WI38 (cell line): ENCODE measurements around the gene SLC24A3.

Experiments used
- H3K4me3 ChIP-seq: 2 replicates; pipeline ENCODE4 v1.5.1; 2011; ENCODE audit warnings: low read depth, mild to moderate bottlenecking, control low read depth, low read length
- TF ChIP-seq, protein P1 (sequence below): IDR thresholded peaks from 2 replicates; pipeline ENCODE4 v1.5.1; 2012; ENCODE audit warnings: low read depth, mild to moderate bottlenecking, control low read depth, low read length

The SLC24A3 gene

DNA sequence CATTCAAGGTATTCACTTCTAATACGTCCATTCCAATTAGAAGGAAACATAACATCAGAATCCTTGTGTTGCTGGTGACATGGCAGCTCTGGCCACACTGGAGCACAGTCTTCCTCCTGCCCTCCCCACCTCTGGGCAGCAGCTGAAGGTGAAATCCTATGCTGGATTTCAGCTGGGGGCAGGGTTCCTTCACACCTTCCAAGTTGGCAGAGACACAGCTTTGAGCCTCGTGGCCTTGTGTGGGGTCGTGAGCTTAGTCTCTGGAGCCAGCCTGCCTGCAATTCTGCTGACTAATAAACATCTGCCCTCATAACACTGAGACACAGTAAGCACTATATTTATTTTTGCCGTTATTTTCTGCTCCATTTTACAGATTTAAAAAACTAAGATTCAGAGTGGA lies 326.7 kb downstream of the SLC24A3 start:
- TF ChIP-seq, protein P1, sequence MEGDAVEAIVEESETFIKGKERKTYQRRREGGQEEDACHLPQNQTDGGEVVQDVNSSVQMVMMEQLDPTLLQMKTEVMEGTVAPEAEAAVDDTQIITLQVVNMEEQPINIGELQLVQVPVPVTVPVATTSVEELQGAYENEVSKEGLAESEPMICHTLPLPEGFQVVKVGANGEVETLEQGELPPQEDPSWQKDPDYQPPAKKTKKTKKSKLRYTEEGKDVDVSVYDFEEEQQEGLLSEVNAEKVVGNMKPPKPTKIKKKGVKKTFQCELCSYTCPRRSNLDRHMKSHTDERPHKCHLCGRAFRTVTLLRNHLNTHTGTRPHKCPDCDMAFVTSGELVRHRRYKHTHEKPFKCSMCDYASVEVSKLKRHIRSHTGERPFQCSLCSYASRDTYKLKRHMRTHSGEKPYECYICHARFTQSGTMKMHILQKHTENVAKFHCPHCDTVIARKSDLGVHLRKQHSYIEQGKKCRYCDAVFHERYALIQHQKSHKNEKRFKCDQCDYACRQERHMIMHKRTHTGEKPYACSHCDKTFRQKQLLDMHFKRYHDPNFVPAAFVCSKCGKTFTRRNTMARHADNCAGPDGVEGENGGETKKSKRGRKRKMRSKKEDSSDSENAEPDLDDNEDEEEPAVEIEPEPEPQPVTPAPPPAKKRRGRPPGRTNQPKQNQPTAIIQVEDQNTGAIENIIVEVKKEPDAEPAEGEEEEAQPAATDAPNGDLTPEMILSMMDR, result no peak
- no peak overlapping the region for H3K4me3 ChIP-seq

DNA sequence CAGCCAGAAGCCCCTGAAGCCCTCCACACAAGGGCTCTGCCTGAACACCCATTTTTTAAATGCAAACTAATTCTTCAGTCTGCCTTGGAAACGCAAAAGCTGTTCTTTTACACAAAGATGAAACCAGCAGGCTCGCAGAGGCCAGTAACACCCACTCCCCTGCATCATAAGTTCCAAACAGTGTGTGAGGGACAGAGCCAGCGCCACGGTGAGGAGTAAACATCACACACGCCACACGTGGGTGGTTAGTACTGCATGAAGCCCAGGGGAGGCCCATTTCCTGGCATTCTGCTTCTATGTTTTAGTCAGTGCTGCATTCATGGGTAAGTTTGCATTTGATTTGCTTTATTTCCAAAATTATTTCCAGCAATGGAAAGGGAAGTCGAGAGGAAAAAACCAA lies 327.9 kb downstream of the SLC24A3 start:
- TF ChIP-seq, protein P1, result no peak
- H3K4me3 ChIP-seq, result no peak overlapping the region

DNA sequence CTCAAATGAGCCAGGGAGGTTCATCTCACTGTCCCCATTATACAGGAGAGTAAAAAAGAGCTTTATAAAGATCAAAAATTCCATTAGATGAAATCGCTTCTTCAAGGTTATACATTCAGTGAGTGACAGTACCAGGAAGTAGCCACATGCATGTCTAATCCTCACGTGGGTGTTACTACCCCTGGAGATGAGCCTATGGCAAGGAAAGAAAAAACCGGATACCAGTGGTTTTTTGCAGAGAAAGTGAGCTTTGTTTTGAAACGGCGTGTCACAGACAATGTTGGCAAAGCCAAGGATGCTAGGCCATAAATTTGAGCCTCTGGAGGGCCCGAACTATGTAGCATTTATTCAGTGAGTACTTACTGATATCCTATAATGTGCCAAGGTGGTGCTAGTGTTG lies 330.7 kb downstream of the SLC24A3 start:
- no peak overlapping the region for H3K4me3 ChIP-seq
- TF ChIP-seq, protein P1, result no peak

DNA sequence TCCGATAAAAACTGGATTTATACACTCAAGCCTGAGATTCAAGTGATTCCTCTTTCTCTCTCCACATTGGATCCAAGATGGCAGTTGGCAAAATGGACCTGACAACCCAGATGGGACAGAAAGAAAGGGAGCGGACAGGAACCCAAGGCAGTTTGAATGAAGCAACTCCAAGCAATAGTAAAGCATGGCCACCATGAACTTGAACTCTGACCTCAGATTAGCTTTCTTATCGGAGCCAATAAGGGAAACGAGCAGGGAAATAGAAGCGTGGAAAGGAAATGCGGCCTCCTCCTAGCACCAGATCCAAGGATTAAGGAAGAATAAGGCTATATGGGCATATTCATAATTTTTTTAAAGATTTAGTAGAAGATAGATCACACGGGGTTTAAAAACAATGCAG lies 332.2 kb downstream of the SLC24A3 start:
- H3K4me3 ChIP-seq, result no peak overlapping the region
- TF ChIP-seq, protein P1, result no peak

DNA sequence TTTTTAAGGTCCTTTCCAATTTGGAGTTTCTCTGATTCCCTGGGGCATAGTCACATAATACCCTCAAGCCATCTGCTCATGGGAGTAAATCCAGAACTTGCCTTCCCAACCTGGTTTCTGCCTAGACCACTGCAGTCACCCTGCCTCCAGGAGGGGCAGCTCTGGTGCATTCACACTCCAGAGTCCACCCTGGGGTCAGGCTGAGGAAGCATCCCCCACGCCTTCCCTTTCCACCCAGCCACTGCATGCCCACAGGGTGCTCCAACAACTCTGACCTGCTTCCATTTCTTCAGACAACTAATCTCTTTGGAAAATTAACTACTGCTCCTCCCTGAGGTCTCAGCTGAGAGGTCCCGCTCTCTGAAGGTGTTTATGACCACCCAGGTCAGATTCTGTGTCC lies 334.2 kb downstream of the SLC24A3 start:
- TF ChIP-seq, protein P1, result no peak
- H3K4me3 ChIP-seq, result no peak overlapping the region

DNA sequence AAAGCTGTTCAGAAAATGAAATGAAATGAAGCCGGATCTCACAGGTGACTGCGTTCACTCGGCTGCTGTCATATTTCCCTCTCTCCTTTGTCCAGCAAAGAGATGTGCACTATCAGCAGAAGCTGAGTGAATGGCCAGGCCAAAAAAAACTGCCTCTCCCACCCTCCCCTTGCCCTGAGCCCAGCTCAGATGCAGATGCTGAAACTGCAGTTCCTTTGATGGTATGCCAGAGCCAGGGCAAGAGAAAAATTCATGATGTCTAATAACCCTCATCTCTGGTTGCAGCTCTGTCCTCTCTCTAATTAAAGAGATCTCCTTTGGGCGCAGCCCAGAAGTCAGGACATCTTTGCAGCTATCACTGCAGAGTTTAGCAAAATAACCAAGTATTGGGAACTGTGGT lies 335.1 kb downstream of the SLC24A3 start:
- TF ChIP-seq, protein P1, result no peak
- no peak overlapping the region for H3K4me3 ChIP-seq

DNA sequence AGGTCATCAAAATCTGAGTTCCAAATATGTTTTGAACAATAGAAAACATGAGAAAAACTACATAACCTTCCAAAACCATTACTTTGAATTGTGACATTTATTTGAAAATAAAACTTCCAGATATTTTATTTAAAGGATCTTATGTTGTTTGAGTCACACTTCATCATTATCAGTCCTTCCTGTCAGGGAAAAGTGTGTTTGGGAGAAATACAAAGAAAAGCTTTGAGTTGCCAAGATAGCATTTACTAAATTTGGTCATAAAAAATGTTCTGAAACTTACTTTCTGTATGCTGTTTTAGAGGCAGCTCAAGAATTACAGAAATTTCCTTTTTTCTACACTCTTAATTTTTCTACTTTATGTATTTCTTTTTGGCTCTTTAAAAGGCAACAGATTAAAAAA lies 337.5 kb downstream of the SLC24A3 start:
- TF ChIP-seq, protein P1, result no peak
- no peak overlapping the region for H3K4me3 ChIP-seq
